Fibroblast of gingiva (primary cell): ENCODE data around the gene SMAGP.
"Not testable (repeated sequence)": the region's sequence is repeated elsewhere in the genome, so short reads cannot be mapped to it uniquely, and the experiment has no call there.

Experiments used
- DNase-seq: peaks from one replicate; pipeline ENCODE4 v3.0.0-alpha.2; 2011; ENCODE audit warnings: low read depth

The SMAGP gene

DNA sequence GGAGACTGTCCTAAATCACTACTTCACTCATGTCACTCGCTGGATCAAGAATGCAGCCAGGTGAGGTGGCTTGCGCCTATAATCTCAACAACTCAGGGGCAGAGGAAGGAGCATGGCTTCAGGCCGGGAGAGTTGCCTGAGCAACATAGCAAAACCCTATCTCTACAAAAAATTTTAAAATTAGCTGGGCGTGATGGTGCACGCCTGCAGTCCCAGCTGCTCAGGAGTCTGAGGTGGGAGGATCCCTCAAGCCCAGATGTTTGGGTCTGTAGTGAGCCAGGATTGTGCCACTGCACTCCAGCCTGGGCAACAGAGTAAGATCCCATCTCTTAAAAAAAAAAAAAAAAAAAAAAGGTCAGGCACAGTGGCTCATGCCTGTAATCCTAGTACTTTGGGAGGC lies 5.9 kb downstream of the SMAGP start:
- DNase-seq = no peak

DNA sequence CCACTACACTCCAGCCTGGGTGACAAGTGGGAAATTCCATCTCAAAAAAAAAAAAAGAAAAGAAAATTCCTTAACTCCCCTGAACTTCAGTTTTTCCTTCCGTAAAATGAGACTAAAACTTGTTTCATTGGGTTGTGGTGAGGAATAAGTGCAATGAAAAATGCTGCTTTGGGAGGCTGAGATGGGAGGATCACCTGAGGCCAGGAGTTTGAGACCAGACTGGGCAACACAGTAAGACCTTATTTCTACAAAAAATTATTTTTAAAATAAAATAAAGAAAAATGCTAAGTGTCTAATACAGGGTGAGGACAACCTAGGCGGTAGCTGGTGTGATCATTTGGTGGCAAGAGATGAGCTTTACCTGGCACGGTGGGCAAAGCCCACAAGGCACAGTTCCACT lies 6.9 kb downstream of the SMAGP start:
- no peak for DNase-seq

DNA sequence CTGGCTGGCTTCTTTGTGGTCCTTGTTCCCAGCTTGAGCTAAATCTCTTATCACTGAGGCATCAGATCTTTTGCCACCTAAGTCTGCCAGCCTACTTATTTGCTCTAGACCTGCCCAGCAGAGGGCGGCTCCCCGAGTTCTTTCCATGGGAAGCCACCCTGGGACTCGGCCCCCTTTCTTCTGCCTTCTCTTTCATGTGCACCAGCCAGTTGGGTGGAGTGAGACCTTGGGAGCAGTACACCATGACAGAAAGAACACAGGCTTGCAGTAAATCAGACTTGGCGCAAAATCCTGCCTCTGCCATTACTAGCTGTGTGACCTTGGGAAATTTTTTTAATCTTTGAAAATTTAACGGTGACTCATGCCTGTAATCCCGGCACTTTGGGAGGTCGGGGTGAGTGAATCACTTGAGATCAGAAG lies 7.4 kb downstream of the SMAGP start:
- peak; percentile 20 for DNase-seq

- DNase-seq = not testable (repeated sequence)
Measured at GRCh38 chr12:51259600-51259999, 10.6 kb downstream of the SMAGP start.

GRCh38 chr12:51254536-51254935 lies 15.7 kb downstream of the SMAGP start:
- DNase-seq = no peak

GRCh38 chr12:51253276-51253675 lies 16.9 kb downstream of the SMAGP start:
- DNase-seq = no peak

- no peak for DNase-seq
Measured at GRCh38 chr12:51247523-51248206, 22.6 kb downstream of the SMAGP start.

DNA sequence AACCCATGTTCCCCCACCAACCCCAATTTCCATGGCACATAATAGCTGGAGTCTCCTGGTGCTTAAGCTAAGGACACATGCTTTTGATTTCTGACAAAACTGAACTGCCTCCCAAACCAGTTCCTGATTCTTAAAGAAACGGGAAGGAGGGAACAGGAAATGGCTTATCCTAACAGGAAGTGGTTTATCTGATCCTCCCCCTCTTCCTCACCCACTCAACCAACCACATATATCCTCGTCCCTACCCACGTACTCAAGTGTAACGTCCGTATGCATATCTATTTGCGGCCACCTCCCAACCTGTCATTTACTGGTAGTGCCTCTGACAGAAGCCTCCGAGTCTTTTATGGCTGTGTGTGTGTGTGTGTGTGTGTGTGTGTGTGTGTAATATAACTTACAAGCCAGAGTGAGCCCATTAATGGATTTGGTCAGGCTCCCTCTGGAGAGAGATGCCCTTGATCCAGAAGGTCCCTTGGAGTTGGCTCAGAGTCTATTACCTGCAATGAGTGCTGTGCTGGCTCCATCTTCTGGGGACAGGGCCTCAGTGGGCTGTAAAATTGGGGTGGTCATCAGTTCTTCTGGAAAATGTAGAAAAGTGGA lies 23.9 kb downstream of the SMAGP start:
- DNase-seq = peak; percentile 58

GRCh38 chr12:51245476-51246253 lies 24.6 kb downstream of the SMAGP start:
- DNase-seq = no peak

DNA sequence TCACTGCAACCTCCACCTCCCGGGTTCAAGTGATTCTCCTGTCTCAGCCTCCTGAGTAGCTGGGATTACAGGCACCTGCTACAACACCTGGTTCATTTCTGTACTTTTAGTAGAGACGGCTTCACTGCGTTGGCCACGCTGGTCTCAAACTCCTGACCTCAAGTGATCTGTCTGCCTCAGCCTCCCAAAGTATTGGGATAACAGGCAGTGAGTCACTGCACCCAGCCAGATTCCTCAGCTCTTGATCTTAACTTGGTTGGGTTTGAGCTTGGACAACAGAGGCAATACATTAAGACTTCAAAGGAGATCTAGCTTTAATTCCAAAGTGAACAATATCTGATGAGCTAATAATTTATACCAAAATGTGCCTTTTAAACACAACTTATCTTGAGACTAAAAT lies 25.9 kb downstream of the SMAGP start:
- no peak for DNase-seq

DNA sequence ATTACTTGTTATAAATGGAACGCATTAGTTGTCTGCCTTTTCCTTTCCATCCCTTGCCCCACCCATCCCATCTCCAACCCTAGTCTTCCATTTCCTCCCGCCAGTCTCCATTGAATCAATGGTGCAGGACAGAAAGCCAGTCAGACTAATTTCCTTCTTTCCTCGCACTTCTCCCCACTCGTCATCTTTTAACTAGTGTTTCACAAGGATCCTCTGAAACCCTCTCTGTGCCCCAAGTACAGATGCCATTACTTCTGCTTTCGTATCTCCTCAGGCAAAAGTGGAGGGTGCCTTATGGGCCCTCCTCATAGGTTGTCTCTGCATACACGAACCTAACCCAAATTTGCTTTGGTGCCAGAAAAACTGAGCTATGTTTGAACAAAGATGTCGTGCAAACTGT lies 27.3 kb downstream of the SMAGP start:
- no peak for DNase-seq

GRCh38 chr12:51242120-51242519 lies 28.1 kb downstream of the SMAGP start:
- DNase-seq = no peak

DNA sequence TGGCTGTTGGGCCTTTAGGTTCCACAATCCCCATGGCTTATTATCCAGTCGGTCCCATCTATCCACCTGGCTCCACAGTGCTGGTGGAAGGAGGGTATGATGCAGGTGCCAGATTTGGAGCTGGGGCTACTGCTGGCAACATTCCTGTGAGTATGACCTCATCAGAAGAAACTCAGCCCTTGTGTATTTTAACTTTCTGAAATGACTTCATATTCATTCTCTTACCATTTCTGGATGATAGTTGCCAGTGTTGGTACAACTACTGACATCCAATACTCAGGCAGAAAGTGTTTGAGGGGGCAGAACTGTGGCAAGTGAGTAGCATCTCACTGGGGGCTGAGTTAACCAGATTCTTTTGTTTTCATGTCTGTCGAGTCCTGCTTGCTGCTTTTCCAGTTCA lies 29.2 kb downstream of the SMAGP start:
- peak; percentile 22 for DNase-seq

DNA sequence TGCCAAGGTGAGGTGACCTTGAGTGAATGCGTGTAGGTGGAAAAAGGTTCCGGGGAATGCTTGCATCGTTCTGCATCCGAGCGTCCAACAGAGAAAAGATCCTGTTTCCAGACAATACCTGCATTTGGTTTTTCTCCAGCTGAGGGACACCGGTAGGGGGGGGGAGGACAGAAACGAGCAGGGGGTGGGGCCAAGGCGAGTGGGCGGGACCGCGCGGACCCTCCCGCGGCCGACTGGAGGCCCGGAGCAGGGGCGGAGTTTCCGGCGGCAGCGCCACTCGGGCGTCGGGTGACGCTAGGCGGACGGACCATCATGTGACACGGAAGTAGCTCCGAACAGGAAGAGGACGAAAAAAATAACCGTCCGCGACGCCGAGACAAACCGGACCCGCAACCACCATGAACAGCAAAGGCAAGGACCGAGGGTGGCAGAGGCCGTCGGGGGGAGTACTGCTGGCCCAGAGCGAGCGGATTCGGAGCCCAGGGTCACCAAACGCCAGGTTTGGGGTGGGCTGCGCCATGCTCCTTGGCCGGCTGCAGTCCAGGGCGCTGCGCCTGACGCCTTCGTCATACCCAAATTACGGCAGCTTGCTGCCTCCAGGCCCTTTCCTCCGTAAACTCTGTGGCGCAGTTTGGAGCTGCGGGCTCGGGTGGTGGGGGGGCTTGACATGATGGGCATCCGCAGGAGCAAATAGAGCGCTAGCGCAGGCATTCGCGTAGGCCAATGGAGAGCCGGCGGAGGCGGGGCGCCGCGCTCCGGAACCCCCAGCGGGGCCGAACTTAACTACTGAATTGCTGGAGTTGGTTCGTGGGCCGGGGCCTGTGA lies 31.5 kb downstream of the SMAGP start, which contains the start of gene DAZAP2:
DAZAP2 (plus strand) TSS at position 317 of the 825 bp plus-strand sequence; CDS start at position 399, 82 bp downstream.
- DNase-seq = peak; percentile 95

GRCh38 chr12:51238037-51238509 lies 32.1 kb downstream of the SMAGP start:
- DNase-seq = no peak

DNA sequence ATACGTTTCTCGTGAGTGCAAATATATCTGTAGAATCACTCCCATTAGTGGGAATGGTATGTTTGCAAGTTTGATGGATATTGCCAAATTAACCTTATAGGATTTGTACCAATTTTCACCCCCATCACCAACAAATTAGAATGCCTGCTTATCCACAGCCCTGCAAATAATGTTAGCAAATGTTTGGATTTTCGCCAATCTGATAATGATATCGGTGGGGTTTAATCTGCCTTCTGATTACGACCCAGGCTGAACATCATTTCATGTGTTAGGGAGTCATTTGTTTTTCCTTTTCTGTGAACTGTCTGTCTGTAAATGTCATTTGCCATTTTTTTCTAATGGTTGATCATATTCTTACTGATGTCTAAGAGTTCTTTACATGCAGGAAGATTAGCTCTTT lies 35.7 kb downstream of the SMAGP start:
- DNase-seq = no peak

GRCh38 chr12:51232642-51233041 lies 37.6 kb downstream of the SMAGP start:
- no peak for DNase-seq

- DNase-seq = no peak
Measured at GRCh38 chr12:51229116-51229809, 41.0 kb downstream of the SMAGP start.

- DNase-seq = no peak
Measured at GRCh38 chr12:51227962-51228361, 42.3 kb downstream of the SMAGP start.

DNA sequence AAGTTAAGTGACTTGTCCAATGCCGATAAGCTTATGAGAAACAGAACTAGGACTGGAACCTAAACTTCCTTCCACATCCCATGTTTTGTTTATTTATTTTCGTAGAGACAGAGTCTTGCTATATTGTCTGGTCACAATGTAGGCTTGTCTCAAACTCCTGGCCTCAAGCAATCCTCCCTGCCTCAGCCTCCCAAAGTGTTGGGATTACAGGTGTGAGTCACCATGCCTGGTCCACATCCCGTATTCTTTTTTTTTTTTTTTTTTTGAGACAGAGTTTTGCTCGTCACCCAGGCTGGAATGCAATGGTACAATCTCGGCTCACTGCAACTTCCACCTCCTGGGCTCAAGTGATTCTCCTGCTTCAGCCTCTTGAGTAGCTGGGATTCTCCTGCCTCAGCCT lies 43.1 kb downstream of the SMAGP start:
- DNase-seq = not testable (repeated sequence)

DNA sequence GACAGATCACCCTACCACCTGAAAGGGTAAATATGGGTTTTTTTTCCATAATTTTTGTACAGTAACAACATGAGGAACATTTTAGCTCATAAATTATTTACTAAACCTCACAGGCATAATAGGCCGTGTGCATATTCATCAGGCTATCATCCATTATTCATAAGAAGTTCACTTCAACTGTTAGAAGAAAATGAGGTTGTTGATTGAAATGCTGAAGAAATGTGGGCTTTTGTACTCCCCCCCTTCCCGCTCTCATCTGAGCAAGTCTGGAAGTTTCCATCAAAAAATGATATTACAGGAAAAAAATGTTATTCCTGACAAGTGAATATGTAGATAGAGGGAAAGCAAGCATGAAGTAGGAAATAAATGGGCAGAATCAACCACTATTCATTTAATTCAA lies 44.4 kb downstream of the SMAGP start:
- no peak for DNase-seq
